Gastrocnemius medialis (tissue), 4 donors: ENCODE results near the gene HERC3.

Experiments
- POLR2A ChIP-seq, 2 donors: fragments of 450-650 bp; IDR thresholded peaks; one replicate each; pipeline ENCODE4 v1.6.1; 2017; ENCODE audit warnings: antibody characterized with exemption in 2 of 2, mild to moderate bottlenecking in 2 of 2, moderate library complexity in 2 of 2
- TF ChIP-seq, protein P1 (sequence below), 5 experiments: fragments of 450-650 bp in 3 of 5; fragments of 200-600 bp in 2 of 5; sonication (generic) in 2 of 5; IDR thresholded peaks in 4 of 5; conservative IDR thresholded peaks in 1 of 5; 1 replicate in 4 of 5; 2 replicates in 1 of 5; pipeline ENCODE4 v1.5.1; 2016 to 2019; ENCODE audit warnings: antibody characterized with exemption in 5 of 5, mild to moderate bottlenecking in 3 of 5, moderate library complexity in 3 of 5

DNA sequence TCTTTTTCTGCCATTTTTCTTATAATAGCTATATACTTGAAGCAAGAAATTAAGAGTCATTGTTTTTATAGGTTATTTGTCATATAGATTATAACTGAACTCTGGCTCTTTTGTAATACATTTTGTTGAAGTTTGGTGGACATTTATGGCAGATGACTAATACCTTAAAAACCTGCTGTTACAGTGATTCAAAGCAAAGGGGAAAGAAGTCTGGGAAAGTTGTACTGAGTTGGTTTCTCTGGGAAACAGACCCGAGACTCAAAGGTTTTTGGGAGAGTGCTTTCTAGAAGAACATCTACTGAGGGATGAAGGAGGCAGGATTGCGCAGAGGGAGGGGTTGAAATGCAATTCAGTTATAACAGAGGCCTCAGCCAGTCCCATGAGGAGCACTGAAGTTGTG lies 69.5 kb downstream of the HERC3 start:
- TF ChIP-seq, protein P1, sequence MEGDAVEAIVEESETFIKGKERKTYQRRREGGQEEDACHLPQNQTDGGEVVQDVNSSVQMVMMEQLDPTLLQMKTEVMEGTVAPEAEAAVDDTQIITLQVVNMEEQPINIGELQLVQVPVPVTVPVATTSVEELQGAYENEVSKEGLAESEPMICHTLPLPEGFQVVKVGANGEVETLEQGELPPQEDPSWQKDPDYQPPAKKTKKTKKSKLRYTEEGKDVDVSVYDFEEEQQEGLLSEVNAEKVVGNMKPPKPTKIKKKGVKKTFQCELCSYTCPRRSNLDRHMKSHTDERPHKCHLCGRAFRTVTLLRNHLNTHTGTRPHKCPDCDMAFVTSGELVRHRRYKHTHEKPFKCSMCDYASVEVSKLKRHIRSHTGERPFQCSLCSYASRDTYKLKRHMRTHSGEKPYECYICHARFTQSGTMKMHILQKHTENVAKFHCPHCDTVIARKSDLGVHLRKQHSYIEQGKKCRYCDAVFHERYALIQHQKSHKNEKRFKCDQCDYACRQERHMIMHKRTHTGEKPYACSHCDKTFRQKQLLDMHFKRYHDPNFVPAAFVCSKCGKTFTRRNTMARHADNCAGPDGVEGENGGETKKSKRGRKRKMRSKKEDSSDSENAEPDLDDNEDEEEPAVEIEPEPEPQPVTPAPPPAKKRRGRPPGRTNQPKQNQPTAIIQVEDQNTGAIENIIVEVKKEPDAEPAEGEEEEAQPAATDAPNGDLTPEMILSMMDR (IDR thresholded peaks at IDR 0.05 in 4 of 5, conservative IDR thresholded peaks at IDR 0.05 in 1 of 5) = no peak
- no peak for TF ChIP-seq POLR2A (IDR thresholded peaks at IDR 0.05)
